Putamen (tissue), 1 donor: ENCODE data around the gene BMP8B.
"Not testable (repeated sequence)": the region's sequence is repeated elsewhere in the genome, so short reads cannot be mapped to it uniquely, and the experiment has no call there.

Experiments used
- DNase-seq: peaks from one replicate; pipeline ENCODE4 v3.0.0-alpha.2; 2016; ENCODE audit warnings: low spot score

The BMP8B gene

DNA sequence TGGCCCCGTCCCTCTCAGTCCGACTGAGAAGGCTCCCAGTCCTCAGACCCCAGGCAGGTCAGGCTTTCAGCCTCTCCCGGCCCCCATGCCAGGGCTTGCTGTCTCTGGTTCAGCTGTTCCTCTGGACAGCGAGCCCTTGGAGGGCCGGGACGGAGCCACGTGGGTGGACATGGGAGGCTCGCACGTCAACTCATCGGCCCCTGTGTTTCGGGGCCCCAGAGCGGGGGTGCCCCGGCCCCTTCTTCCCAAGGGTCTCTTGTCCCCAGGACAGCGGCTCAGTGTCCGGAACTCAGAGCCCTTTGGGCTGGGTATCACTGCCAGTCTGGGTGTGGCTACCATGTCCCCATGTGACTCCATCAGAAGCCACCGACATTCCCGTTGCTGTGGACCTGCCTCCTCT, 10.8 kb downstream of the BMP8B start:
- not testable (repeated sequence) for DNase-seq

DNA sequence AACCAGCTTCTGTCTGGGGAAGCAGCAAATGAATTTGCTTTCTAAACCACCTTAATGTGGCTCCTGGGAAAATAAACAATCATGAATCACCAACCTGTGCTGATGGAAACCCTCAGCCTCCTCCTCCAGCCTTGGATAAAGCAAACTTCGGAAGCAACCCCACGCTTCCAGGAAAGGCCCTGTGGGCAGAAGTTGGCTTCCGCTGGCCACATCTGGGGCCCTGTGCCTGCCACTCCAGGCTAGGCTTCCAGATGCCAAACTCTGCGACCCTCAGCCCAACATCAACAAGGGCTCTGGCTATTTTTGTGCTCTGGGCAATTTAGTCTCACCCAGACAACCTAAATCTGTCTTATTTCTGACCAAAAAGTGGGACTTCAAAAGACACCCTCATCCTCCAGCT, 11.4 kb downstream of the BMP8B start:
- DNase-seq, result no peak

DNA sequence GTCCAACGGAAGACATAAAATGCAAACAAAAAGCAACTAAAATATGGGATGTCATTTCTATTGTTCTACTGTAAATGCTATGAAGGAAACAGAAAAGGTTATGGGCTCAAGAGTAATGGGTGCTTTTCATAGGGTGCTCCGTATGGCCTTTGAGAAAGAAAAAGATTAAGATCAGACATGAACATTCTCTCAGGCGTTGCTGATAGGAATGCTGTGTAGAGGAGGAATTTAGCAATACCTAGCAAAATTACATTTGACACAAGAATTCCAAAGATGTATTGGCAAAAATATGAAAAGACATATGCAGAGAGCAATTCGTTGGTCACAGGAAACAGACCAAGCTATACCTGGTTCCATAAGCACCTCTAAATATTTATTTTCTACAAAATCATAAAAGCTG, 11.8 kb downstream of the BMP8B start:
- DNase-seq, result no peak

DNA sequence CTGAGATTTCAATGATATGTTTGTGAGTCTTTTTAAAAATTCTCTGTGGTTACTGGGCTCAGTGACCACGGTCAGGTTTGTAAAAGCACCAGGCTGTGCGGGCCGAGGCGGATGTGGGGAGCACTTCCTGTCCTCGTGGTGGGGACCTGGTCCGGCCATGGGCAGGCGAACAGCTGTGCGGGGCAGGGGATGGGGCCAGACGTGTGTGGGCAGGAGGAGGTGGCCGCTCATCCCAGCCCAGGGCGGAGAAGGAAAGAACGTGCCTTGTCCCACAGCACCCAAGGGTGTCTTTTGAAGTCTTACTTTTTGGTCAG, 12.3 kb downstream of the BMP8B start:
- no peak for DNase-seq

DNA sequence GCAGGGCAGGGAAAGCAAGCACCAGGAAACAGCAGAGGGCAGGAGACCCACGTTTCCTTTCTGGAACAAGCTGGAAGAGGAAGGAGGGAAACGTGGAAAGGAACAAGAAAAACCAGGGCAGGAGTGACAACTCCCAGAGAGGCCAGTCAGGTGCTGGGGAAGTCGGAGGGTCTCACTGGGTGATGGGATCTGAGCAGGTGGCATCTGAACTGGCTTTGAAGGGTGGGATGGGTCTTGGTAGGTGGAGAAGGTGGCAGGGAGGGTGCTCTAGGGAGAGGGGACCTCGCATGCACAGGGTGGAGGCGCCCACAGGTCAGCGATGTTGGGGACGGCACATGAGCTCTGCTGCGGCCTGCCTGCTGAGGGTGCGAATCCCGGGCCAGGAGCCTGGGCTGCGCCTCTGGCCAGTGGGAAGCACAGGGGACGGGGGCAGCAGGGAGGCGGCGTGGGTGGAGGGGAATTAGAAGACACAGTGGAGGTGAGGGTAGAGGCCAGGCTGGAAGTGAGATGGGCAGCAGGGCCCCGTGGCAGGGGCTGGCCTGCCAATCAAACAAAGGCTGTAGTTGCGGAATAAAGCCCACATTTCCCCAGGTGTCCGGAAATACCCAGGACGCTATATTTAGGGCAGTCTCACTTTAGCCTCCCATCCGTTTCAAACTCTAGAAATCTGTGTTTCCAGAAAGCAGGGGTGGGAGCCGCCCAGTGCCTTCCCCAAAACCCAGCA, 12.8 kb downstream of the BMP8B start:
- DNase-seq, result not testable (repeated sequence)

DNA sequence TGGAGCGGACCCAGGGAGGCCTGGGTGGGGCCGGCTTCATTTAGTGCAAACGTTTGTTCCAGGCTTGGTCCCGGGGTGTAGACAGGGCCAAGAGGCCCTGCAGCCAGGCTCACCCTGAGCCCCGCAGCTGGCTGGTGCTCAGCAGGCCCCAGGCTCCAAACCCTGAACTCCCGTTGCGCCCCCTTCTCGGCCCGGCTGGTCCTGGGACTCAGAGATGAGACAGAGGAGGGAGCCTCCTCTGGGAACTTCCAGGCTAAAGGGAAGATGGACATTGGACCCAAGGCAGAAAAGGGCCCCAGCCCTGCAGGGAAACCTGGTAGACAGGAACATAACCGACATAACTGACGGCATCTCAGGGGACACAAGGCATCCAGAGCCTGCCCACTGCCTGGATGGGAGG, 13.5 kb downstream of the BMP8B start:
- DNase-seq, result not testable (repeated sequence)

DNA sequence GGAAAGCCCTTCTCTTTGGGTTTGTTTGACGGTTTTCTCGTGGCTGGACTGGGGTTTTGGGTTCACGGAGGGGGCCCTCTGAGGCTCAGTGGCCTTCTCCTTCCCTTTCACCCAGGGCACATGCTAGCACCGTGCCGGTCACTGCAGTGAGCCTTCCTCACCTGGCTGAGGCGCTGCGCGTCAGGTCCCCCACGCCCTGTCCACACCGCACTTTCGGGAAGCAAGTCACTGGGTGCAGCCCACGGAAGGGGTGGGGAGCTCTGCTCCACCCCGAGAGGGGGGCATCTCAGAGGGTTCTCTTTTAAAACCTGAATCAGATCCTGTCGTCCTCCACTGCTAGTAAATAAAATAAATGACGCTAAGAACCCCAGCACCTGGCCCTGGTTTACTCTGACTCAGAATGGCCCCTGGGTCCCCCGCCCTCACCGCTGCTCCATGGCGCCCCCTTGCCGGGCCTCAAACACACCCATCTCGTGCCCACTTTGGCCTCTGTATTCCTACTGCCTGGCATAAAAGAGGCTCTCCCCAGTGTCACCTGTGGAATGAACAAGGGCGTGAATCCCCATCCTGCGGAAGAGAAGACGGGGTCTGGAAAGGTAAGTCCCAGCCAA, 15.2 kb downstream of the BMP8B start:
- not testable (repeated sequence) for DNase-seq

DNA sequence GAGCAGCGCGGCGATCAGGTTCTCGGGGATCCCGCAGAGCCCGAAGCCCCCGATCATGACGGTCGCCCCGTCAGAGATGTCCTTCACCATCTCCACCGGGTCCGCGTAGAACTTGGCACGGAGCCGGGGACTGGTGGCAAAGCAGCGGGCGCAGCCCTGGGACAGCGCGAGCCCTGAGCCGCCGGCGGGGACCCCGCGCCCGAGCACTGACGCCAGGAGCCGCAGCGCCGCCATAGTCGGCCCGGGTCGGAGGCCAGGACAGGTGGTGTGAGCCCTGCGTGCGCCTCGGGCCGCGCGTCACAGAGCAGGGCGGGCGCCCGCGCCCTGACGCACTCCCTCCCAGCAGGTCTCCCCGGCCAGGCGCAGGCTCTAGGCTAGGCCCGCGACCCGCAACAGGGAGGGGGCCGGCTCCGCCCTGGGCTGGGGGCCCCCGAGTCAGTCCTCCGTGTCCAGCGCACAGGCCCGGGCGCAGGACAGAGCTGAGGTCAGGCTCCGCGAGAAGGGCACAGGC, 17.6 kb downstream of the BMP8B start, which contains the start of gene OXCT2:
Gene OXCT2 (minus strand): TSS at position 327 of the 511 bp plus-strand sequence. CDS start 93 bp downstream, at position 234.
- DNase-seq, result not testable (repeated sequence)

DNA sequence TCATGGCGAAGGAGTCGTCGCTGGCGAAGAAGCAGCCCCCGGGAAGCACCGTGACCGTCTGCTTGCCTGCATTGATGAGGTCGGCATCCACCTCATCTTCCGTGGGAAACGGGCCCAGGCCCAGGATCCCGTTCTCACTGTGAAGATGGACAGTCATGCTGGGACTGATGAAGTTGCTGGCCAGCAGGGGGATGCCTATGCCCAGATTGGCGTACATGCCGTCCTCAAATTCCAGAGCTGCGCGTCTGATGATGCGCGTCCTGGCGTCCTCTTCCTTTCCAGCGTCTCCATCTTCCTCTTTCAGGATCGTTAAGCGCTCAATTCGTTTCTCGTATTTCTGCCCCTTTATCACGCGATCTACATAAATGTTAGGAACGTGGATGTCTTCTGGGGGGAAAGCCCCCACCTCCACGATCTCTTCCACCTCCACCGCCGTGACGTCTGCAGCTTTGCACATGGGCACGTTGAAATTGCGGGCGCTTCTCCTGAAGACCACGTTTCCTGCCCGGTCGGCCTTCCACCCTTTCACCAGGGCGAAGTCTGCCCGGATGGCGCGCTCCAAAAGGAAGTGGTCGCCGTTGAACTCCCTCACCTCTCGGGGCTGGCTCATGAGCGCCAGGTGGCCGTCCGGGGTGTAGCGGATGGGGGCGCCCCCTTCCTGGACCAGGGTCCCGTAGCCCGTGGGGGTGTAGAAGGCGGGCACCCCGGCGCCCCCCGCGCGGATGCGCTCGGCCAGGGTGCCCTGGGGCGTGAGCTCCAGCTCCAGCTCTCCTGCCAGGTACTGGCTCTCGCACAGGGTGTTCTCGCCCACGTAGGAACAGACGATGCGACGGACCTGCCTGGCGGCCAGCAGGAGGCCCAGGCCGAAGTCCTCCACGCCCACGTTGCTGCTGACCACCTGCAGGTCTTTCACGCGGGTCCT, 18.3 kb downstream of the BMP8B start:
- not testable (repeated sequence) for DNase-seq

DNA sequence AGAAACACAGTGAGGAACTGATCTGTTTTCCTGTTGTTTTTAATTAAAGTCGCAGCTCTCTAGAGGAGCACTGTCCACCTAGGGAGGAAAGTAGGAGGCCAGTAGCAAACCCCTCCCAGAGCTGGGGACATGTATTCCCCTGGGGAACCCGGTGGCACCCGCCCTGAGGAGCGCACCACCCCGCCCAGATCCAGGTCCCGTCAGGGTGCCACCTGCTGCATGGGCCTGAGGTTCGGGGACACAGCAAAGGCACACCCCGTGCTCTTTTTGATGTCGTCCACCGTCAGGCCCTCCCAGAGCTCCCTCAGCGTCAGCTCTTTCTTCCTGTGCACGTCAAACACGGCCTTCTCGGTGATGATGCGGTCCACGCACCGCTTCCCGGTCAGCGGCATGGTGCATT, 19.2 kb downstream of the BMP8B start:
- DNase-seq, result not testable (repeated sequence)

DNA sequence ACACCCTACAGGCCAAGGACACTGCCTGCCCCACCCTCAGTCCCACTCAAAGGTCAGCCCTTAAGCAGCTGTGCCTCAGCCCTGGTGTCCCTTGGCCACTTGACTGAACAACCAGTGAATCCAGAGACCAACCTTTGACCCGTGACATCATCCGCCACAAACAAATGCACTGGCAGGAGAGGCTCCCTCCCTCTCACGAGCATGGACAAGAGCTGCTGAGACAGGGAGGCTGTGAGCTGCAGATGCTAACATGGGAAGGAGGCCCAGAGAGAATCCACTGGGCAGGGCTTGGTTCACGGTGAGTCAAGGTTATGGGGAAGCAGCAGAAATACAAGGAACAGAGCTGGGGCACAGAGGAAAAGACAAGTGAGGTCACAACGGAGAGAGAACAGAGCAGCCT, 22.2 kb downstream of the BMP8B start:
- DNase-seq, result not testable (repeated sequence)

DNA sequence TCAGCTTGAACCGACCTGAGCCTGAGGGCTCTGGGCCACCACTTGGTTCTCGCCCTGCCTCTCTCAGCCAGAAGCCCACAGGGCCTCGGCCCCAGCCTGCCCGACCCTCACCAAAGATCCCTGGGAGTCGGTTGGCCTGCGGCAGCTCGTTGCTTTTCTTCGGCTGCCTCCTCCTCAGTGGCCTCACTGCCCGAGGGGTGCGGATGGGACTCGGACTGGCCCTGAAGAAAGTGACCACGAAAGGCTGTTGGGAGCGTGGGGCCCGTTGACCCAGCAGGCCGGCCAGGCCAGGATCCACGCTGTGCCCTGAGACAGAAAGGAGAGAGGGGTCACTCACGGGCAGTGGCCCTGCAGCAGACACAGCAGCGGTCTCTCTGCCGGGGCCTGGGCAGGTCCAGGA, 24.2 kb downstream of the BMP8B start:
- DNase-seq, result not testable (repeated sequence)

DNA sequence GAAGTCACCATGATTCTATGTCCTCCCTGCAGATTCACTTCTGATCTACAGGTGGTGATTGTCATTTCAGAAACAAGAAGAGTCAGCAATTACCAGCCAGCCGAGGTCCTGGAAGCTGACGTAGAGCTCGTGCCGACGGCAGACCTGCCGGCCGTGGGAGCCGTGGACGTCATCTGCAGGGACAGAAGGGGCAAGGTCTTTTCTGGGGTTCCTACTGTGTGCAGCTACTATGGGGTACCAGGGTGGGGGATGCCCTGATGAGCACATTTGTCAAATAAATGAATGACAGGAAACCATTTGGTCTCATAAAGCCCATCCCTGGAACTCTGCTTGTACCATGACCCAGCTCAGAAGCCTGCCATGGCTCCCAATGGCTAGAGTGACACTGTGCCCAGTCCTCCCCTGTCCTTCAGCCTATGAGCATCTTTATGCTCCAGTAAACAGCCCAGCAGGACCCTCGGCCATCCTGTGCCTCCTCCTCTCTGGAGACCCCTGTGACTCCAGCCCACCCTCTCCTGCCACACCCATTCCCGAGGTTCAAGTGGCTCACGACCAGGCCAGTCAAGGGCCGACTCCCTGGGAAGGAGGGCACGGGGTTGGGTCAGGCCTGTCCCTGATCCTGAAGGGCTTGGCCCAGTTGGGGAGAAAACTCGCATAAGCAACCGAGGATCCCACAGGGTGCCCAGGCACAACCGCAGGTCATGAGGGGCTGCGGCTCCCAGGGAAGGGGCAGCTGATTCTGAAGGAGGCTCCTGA, 24.9 kb downstream of the BMP8B start:
- not testable (repeated sequence) for DNase-seq

DNA sequence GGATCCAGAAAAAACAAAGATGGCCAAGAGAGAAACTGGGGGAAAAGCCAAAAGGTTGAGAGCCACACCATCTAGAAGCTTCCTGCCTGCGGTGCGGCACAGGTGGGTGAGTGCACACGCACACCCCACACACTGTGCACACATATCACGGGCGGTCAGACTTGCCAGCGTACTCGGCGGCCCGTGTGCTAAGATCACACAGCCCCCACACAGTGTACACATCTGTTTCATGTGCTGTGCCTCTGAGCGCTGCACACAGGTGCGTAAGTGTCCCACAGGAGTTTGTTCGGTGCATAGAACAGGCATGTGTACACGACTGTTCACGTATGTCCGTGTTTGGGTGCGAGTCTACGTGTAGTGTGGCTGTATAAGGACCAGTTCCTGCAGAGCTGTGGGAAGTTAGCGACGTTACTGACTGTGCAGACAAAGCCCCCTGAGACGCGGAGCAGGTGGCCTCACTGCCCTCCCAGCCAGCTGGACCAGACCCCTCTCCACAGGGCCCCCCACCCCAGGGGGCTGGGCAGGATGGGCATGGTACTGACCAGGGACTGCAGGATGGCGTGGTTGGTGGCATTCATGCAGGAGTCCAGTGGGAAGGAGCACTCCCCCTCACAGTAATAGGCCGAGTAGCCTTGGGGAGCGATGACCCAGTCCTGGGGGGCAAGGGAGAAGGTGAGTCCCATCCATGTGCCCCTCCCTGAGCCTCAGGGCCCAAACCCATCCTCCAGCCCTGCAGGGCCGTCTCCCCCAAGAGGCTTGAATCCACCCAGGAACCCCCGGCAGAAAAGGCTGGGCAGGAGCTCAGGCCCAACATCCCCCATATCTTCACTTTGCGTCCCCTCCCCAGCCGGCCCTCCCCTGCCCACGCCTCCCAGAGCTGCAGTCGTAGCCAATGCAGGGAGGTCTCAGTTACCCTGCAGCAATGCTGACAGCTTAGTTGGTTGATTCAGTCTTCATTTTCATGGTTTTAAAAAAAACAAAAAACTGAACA, 25.8 kb downstream of the BMP8B start:
- no peak for DNase-seq

DNA sequence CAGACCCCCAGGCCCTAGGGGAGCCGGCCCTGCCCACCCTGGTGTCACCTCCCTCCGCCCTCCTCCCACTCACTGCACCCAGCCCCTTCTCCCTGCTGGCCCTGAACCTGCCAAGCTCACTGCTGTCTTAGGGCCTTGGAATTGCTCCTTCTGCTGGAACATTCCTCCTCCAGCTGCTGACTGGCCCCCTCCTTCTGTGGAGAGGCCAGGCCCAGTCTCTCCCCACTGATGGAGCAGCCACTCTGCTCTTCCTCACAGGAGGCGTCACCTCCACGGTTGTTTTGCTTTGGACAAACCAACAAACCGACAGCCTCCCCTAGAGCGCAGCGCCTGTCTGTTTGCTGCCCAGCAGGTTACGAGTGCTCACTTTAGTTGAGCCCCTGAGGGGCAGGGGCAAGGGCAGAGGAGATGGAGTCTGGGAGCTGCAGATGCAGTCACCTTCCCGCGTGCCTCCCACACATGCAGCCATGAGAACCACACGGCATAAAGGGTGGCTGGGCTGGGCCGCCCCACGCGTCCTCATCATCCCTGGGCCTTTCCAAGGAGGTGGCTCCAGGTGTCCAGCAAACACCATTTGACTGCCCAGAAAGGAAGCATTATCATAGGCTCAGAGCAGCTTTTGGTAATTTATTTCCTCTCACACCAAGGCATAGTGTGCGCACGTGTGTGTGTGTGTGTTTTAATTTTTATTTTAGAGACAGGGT, 27.0 kb downstream of the BMP8B start:
- no peak for DNase-seq

DNA sequence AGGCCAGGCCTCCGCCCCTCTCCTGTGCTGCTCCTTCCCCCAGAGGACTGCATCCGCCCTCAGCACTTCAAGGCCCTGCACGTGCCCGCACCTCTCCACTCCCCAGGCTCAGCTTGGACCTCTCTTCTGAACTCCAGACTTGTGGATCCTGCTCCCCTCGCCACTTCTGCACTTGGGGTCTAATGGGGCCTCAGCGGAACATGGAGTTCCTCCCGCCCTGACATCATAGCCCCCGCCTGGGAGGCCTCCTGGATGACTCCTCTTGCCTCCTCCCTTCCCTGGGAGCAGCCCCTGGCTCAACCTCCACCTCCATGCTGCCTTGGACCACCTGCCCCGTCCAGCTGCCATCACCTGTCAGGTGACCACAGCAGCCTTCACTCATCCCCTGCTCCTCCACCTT, 27.6 kb downstream of the BMP8B start:
- no peak for DNase-seq

DNA sequence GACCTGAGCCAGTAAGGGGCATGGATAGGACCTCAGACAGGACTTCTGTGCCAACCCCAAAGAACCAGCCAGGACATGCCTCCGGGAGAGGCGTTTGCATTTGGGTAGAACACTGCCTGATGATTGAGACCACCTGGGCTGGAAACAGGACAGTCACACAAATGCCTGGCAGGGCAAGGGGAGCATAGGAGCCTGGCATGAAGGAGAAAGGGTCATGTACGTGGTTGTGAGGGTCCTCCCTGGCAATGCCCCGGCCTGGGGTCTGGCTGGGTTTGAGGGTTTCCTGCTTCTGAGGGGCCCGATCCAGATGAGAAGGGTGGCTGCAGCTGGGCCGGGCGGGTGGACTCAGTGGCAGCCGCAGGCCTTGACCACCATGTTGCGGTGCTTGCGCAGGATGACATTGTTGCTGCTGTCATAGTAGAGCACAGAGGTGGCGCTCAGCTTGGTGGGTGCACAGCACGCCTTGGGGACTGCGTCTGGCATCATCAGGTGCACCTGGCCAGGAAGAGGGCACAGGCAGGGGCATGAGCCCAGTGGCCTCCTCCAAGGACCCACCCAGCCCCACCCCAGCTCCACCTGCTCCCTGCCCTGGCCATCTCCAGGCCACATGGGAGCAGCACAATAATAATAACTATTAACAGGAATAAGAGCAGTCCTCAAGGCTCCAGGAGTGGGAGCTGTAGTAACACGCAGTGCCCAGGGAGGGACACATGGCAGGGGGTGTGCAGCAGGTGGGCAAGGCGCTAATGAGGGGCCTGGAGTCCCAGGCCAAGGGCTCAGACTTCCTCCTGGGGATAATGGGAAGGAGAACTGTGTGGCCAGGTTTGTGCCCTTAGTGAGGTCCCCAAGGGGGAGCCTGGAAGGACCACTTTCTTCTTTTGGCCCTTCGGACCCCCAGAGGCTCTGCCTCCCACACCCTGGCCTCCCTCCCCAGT, 28.3 kb downstream of the BMP8B start:
- DNase-seq, result no peak

DNA sequence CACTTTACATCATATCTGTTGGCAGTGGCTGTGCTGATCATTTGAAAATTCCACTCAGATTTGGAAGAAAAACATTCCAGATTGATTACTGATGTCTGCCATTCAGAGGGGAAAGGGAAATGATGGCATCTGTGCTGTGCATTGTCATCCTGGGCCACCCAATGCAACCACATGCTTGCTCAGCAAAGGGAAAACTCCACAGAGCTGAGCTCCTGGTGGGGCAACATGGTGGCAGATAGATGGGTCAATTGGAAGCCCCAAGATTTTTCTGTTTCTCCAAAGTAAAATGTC, 29.3 kb downstream of the BMP8B start:
- DNase-seq, result no peak
